ENCODE data around the gene SRM. TPM values are rescaled to one million over a fixed set of nuclear protein-coding genes. Genes with fewer than 3 reads are reported as not detected.

The SRM gene
- total RNA-seq, 4 donors from 2014 or later = 17.1 to 40.2 (median 25.0) TPM

DNA sequence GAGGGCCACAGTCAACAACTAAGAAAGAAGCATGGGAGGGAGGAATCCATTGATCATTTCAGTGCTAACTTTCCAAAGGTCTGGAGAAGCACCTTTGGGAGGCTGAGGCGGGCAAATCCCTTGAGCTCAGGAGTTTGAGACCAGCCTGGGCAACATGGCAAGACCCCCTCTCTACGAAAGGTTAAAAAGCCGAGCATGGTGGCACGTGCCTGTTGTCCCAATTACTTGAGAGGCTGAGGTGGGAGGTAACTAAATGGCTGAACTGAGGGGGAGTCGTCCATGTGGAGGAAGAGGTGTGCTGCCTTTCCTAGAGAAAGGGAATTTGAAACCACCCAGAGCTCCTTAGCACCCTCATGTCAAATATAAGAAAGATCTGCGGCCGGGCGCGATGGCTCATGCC lies 29.0 kb downstream of the SRM start:
- intact Hi-C loops (cut with DNase I) = no loop called here
- no peak overlapping the region for H3K27ac ChIP-seq
- 87 to 89% methylated on average over 9 of the region's 9 CpGs for WGBS, 2 donors
- DNase-seq = no peak
- no peak overlapping the region for H3K4me3 ChIP-seq (replicated peaks in 1 of 3)
- TF ChIP-seq, protein P1, sequence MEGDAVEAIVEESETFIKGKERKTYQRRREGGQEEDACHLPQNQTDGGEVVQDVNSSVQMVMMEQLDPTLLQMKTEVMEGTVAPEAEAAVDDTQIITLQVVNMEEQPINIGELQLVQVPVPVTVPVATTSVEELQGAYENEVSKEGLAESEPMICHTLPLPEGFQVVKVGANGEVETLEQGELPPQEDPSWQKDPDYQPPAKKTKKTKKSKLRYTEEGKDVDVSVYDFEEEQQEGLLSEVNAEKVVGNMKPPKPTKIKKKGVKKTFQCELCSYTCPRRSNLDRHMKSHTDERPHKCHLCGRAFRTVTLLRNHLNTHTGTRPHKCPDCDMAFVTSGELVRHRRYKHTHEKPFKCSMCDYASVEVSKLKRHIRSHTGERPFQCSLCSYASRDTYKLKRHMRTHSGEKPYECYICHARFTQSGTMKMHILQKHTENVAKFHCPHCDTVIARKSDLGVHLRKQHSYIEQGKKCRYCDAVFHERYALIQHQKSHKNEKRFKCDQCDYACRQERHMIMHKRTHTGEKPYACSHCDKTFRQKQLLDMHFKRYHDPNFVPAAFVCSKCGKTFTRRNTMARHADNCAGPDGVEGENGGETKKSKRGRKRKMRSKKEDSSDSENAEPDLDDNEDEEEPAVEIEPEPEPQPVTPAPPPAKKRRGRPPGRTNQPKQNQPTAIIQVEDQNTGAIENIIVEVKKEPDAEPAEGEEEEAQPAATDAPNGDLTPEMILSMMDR (IDR thresholded peaks at IDR 0.05) = no peak
- TF ChIP-seq POLR2A (IDR thresholded peaks at IDR 0.05) = no peak
- H3K36me3 ChIP-seq = peaks cover 6 to 8% of the 10 kb centered on the region in 2 donors
- H3K27me3 ChIP-seq = no peaks in the 10 kb centered on the region
- no peaks in the 10 kb centered on the region for H3K9me3 ChIP-seq
- H3K4me1 ChIP-seq = no peaks in the 10 kb centered on the region

GRCh38 chr1:11028018-11028417 lies 31.8 kb downstream of the SRM start:
- Histone ChIP-seq H3K36me3 (peaks cover 23 to 31% of the 10 kb centered on the region in 2 donors), H3K27me3 (no peaks in the 10 kb centered on the region), H3K4me3 (replicated peaks in 1 of 3) (no peak overlapping the region), H3K4me1 (no peaks in the 10 kb centered on the region), H3K9me3 (no peaks in the 10 kb centered on the region), H3K27ac (no peak overlapping the region)
- TF ChIP-seq, protein P1 (IDR thresholded peaks at IDR 0.05) = no peak
- TF ChIP-seq POLR2A (IDR thresholded peaks at IDR 0.05) = no peak
- 96 to 100% methylated on average over 3 of the region's 3 CpGs for WGBS, 2 donors
- intact Hi-C loops (cut with DNase I) = no loop called here
- no peak for DNase-seq

DNA sequence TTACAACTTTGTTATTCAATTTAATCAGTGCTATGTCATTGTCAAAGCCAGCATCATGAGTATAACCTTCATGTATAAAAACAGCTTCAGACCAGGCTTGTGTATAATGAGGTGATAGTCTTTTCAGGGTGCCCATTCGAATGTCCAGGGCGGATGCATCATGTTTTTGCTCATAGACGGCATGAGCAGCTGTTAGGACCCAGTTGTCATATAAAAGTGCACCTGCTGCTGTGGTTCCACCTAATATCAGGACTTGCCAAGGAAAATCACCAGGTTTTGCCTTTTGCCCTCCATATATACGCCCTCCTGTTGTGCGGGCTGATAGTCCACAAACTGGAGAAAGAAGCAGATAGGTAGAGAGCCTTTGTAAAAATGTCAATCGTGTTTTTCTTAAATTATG lies 32.5 kb downstream of the SRM start:
- Histone ChIP-seq H3K36me3 (peaks cover 29 to 36% of the 10 kb centered on the region in 2 donors), H3K4me3 (replicated peaks in 1 of 3) (no peak overlapping the region), H3K4me1 (no peaks in the 10 kb centered on the region), H3K27me3 (no peaks in the 10 kb centered on the region), H3K9me3 (no peaks in the 10 kb centered on the region), H3K27ac (no peak overlapping the region)
- DNase-seq = no peak
- intact Hi-C loops (cut with DNase I) = no loop called here
- 81 to 86% methylated on average over 6 of the region's 6 CpGs for WGBS, 2 donors
- TF ChIP-seq POLR2A (IDR thresholded peaks at IDR 0.05) = no peak
- TF ChIP-seq, protein P1 (IDR thresholded peaks at IDR 0.05) = no peak

DNA sequence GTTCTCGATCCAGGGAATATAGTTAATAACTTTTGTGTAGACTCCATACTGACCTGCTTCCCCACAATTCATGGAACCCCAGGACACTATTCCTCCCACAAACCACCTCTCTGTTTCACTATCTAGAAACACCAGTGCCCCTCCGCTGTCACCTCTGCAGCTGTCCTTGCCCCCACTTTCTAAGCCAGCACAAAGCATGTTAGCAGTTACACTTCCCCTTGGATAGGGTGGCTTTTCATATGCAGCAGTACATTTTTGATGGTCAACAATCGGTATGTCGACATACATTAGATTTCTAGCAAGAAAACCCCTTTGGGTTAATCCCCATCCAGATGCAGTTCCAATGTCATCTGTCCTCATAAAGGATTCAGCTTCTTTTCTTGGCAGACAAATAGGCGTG lies 32.9 kb downstream of the SRM start:
- no peaks in the 10 kb centered on the region for H3K4me1 ChIP-seq
- TF ChIP-seq POLR2A (IDR thresholded peaks at IDR 0.05) = no peak
- TF ChIP-seq, protein P1 (IDR thresholded peaks at IDR 0.05) = no peak
- no peak overlapping the region for H3K27ac ChIP-seq
- WGBS, 2 donors = 94 to 95% methylated on average over 5 of the region's 5 CpGs
- DNase-seq = no peak
- H3K9me3 ChIP-seq = no peaks in the 10 kb centered on the region
- peaks cover 33 to 40% of the 10 kb centered on the region in 2 donors for H3K36me3 ChIP-seq
- intact Hi-C loops (cut with DNase I) = no loop called here
- no peak overlapping the region for H3K4me3 ChIP-seq (replicated peaks in 1 of 3)
- no peaks in the 10 kb centered on the region for H3K27me3 ChIP-seq

DNA sequence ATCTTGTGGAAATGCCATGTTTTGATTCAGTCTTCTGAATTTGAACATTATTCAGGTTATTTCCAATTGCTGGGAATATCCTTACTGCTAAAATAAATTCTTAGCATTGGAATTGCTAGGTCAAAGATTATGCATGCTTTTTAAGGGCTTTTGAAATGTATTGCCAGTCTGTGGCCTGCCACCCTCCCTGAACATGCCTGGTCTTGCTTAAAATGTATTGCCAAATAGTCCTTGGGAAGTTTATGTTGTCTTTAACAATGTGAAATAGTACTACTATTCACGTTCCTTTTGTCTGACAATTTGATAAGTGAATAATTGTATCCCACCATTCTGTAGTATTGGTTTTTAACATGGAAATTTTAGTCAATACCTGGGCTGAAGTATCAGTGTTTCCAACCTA lies 33.8 kb downstream of the SRM start:
- Histone ChIP-seq H3K27ac (no peak overlapping the region), H3K36me3 (peaks cover 42 to 48% of the 10 kb centered on the region in 2 donors), H3K4me1 (no peaks in the 10 kb centered on the region), H3K4me3 (replicated peaks in 1 of 3) (no peak overlapping the region), H3K27me3 (no peaks in the 10 kb centered on the region), H3K9me3 (no peaks in the 10 kb centered on the region)
- no peak for DNase-seq
- intact Hi-C loops (cut with DNase I) = no loop called here
- no peak for TF ChIP-seq POLR2A (IDR thresholded peaks at IDR 0.05)
- TF ChIP-seq, protein P1 (IDR thresholded peaks at IDR 0.05) = no peak
- 91 to 95% methylated on average over 1 of the region's 1 CpG for WGBS, 2 donors
